ENCODE measurements around the gene ABLIM3.

The ABLIM3 gene

DNA sequence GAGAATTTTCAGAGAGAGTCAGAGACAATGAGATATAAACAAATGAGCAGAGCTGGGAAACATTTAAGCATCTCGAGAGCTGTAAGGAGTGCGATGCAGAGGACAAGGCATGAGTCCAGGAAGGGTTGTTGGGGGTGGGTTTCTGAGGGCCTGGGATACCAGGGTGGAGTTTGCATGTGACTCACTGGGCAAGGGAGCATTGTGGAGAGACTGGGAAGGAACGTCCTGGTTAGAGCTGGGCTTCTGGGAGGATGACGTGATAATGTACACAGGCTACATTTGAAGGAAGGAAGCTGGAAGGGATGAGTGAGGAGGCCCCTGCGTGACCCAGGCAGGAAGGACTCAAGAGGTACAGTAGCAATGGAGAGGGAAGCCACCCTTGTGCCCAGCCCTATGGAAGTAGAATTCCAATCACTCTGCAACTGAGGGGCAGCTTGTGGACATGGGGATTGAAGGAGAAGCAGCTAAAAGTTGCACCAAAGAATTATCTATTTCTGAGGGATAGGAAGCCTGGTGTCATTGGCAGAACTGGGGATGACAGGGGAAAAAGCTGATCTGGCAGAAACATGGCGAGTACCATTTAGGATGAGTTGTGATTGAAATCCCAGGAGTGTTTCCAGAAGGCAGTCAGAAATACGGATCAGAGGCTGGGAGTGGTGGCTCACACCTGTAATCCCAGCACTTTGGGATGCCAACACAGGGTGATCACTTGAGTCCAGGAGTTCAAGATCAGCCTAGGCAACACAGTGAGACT, 71.1 kb downstream of the ABLIM3 start:
- Histone ChIP-seq H3K4me3 (ENCODE audit: insufficient read length, low read depth) (no peak overlapping the region), H3K27me3 (ENCODE audit: insufficient read depth, insufficient read length) (peaks cover 2% of the 10 kb centered on the region), H3K9ac (ENCODE audit: insufficient read length, low read depth) (no peak overlapping the region), H3K4me1 (ENCODE audit: insufficient read depth, insufficient read length) (no peaks in the 10 kb centered on the region), H3K36me3 (ENCODE audit: insufficient read depth, insufficient read length, low read length) (no peaks in the 10 kb centered on the region), H3K9me3 (ENCODE audit: insufficient read depth, low read length) (no peaks in the 10 kb centered on the region)
- DNase-seq (ENCODE audit: low read depth, low spot score) = no peak
- no peak for TF ChIP-seq ZNF274 (IDR thresholded peaks at IDR 0.05; ENCODE audit: low read depth, low read length)

DNA sequence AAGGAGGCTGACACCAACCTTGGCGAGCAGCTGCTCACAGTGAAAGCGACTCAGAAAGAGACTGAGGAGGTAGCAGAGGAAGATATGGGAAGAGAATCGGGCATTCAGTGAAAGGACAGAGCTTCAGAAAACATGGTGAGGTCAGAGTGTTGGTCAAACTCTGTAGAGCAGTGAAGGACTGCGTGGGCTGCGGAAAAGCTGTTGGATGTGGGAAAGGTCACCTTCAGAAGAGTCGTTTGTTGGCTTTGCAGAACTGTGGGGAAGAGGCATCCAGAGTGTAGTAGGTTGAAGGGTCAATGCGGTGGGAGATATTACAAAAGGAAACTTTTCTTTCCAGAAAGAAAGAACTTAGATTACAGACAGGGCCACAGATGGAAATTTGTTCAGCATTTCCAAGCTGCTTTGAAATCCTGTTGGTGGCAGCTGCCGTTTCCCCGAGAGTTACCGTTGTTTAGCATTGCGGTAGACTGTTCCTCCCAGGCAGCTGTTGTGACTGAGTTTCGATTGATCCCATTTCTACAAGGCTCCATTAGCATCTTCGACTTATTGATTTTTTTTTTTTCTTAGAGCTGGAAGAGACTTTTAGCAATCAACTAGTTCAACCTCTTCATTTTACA, 72.1 kb downstream of the ABLIM3 start:
- H3K4me1 ChIP-seq (ENCODE audit: insufficient read depth, insufficient read length) = no peaks in the 10 kb centered on the region
- no peak for TF ChIP-seq YY1 (IDR thresholded peaks at IDR 0.05; ENCODE audit: insufficient read depth, insufficient read length)
- TF ChIP-seq SUZ12 (IDR thresholded peaks at IDR 0.05; ENCODE audit: extremely low read depth, insufficient read depth, insufficient read length) = no peak
- TF ChIP-seq ZNF274 (IDR thresholded peaks at IDR 0.05; ENCODE audit: low read depth, low read length) = no peak
- no peak overlapping the region for H3K4me3 ChIP-seq (ENCODE audit: insufficient read length, low read depth)
- H3K36me3 ChIP-seq (ENCODE audit: insufficient read depth, insufficient read length, low read length) = no peaks in the 10 kb centered on the region
- H3K9me3 ChIP-seq (ENCODE audit: insufficient read depth, low read length) = no peaks in the 10 kb centered on the region
- H3K27me3 ChIP-seq (ENCODE audit: insufficient read depth, insufficient read length) = peaks cover 2% of the 10 kb centered on the region
- H3K9ac ChIP-seq (ENCODE audit: insufficient read length, low read depth) = no peak overlapping the region
- no peak for DNase-seq (ENCODE audit: low read depth, low spot score)

DNA sequence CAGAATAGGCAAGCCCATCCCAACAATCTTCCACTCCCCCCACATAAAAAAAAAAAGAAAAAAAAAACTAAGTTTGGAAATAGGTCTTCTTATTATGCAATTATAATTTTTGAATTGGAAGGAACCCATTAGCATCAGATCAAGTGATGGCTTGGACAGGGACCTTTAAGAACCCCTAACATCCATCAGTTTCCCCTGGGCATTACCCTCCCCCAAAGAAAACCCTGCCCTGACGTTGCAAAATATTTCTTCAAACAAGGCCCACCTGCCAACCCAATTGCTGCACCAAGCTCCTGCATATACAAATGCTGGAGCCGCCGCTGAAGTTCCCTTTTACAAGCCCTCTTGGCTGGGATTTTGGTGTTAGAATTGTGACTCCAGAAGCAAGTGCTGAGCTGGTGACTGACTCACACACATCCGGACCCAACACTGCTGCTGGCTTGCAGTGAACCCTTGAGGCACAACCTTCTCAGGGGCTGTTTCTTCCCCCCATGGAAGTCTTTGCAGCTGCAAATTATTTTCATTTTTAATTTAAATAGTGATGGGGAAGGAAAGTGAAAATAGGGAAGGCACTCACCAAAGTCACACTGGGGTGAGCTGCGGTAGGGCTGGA, 74.3 kb downstream of the ABLIM3 start:
- H3K4me1 ChIP-seq (ENCODE audit: insufficient read depth, insufficient read length) = no peaks in the 10 kb centered on the region
- no peaks in the 10 kb centered on the region for H3K9me3 ChIP-seq (ENCODE audit: insufficient read depth, low read length)
- TF ChIP-seq SUZ12 (IDR thresholded peaks at IDR 0.05; ENCODE audit: extremely low read depth, insufficient read depth, insufficient read length) (no peak), ZNF274 (IDR thresholded peaks at IDR 0.05; ENCODE audit: low read depth, low read length) (no peak), YY1 (IDR thresholded peaks at IDR 0.05; ENCODE audit: insufficient read depth, insufficient read length) (no peak)
- no peaks in the 10 kb centered on the region for H3K36me3 ChIP-seq (ENCODE audit: insufficient read depth, insufficient read length, low read length)
- H3K4me3 ChIP-seq (ENCODE audit: insufficient read length, low read depth) = no peak overlapping the region
- no peak overlapping the region for H3K9ac ChIP-seq (ENCODE audit: insufficient read length, low read depth)
- no peak for DNase-seq (ENCODE audit: low read depth, low spot score)
- peaks cover 2% of the 10 kb centered on the region for H3K27me3 ChIP-seq (ENCODE audit: insufficient read depth, insufficient read length)

DNA sequence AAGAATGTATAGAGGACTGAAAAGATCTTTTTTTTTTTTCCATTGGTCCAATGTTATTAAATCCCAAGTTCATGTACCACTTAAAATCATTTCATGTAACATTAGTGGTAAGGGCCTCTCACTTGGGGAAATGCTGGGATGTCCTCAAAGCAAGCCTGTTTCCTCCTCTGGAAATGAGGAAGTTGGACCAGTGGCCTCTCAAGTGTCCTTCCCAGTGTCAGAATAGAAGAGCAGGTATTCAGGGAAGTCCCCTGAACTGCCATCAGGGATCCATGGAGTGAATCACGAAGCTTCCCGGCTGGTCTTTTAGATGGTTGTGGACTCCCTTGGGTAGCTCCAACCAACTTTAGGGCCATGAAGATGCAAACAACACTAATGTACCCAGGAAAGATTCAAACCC, 75.2 kb downstream of the ABLIM3 start:
- no peak overlapping the region for H3K9ac ChIP-seq (ENCODE audit: insufficient read length, low read depth)
- no peaks in the 10 kb centered on the region for H3K4me1 ChIP-seq (ENCODE audit: insufficient read depth, insufficient read length)
- no peaks in the 10 kb centered on the region for H3K9me3 ChIP-seq (ENCODE audit: insufficient read depth, low read length)
- H3K36me3 ChIP-seq (ENCODE audit: insufficient read depth, insufficient read length, low read length) = no peaks in the 10 kb centered on the region
- H3K4me3 ChIP-seq (ENCODE audit: insufficient read length, low read depth) = no peak overlapping the region
- DNase-seq (ENCODE audit: low read depth, low spot score) = no peak
- peaks cover 2% of the 10 kb centered on the region for H3K27me3 ChIP-seq (ENCODE audit: insufficient read depth, insufficient read length)
- TF ChIP-seq ZNF274 (IDR thresholded peaks at IDR 0.05; ENCODE audit: low read depth, low read length) (no peak), YY1 (IDR thresholded peaks at IDR 0.05; ENCODE audit: insufficient read depth, insufficient read length) (no peak), SUZ12 (IDR thresholded peaks at IDR 0.05; ENCODE audit: extremely low read depth, insufficient read depth, insufficient read length) (no peak)

DNA sequence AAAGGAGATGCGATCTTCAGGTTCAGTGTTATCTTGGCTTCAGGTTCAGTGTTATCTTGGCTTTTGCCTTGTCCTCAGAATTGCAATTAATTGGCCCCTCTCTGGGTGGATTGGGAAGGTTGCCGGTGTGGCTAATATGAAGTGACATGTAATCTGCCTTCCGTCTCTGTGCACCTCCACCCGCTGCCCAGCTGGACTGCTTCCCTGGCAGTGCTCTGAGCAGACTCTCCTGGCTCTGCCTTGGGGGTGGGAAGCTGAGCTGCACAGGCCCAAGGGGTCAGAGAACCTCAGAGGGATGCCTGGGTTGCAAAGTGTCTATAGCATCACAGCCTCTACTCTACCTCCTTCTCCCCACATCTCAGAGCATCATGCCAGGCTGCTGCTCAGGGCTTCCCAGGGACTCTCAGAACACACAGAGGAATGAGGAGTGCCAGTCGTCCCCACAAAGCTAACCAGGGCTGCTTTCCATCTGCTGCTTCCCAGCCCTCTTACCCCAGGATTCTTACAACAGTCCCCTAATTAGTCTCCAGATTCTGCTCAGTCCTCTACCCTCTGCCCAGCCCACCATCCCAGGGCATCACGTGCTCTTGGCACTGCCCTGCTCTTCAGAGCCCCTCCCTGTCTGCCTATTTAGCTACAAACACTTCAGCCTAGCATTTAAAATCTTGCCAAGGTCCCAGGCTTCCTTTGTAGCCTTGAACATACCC, 76.0 kb downstream of the ABLIM3 start:
- TF ChIP-seq YY1 (IDR thresholded peaks at IDR 0.05; ENCODE audit: insufficient read depth, insufficient read length) (no peak), SUZ12 (IDR thresholded peaks at IDR 0.05; ENCODE audit: extremely low read depth, insufficient read depth, insufficient read length) (no peak), ZNF274 (IDR thresholded peaks at IDR 0.05; ENCODE audit: low read depth, low read length) (no peak)
- no peak for DNase-seq (ENCODE audit: low read depth, low spot score)
- Histone ChIP-seq H3K4me3 (ENCODE audit: insufficient read length, low read depth) (no peak overlapping the region), H3K36me3 (ENCODE audit: insufficient read depth, insufficient read length, low read length) (no peaks in the 10 kb centered on the region), H3K27me3 (ENCODE audit: insufficient read depth, insufficient read length) (peaks cover 2% of the 10 kb centered on the region), H3K9ac (ENCODE audit: insufficient read length, low read depth) (no peak overlapping the region), H3K9me3 (ENCODE audit: insufficient read depth, low read length) (no peaks in the 10 kb centered on the region), H3K4me1 (ENCODE audit: insufficient read depth, insufficient read length) (no peaks in the 10 kb centered on the region)

DNA sequence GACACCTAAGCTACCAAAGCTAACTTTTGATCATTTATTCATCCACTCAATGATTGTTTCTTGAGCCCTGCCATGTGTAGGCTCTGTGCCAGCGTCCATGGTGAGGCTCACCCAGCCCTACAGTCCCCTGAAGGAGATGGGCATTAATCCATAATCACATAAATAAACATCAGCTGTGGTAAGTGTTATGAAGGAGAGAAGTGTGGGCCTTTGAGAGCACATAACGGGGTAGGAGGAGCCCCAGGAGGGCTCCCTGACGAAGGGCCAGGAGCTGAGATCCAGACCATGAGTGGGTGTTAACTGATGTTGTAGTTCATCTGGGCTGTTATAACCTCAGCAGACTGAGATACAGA, 76.5 kb downstream of the ABLIM3 start:
- Histone ChIP-seq H3K4me3 (ENCODE audit: insufficient read length, low read depth) (no peak overlapping the region), H3K4me1 (ENCODE audit: insufficient read depth, insufficient read length) (no peaks in the 10 kb centered on the region), H3K9ac (ENCODE audit: insufficient read length, low read depth) (no peak overlapping the region), H3K36me3 (ENCODE audit: insufficient read depth, insufficient read length, low read length) (no peaks in the 10 kb centered on the region), H3K27me3 (ENCODE audit: insufficient read depth, insufficient read length) (peaks cover 2% of the 10 kb centered on the region), H3K9me3 (ENCODE audit: insufficient read depth, low read length) (no peaks in the 10 kb centered on the region)
- no peak for DNase-seq (ENCODE audit: low read depth, low spot score)
- TF ChIP-seq ZNF274 (IDR thresholded peaks at IDR 0.05; ENCODE audit: low read depth, low read length) (no peak), SUZ12 (IDR thresholded peaks at IDR 0.05; ENCODE audit: extremely low read depth, insufficient read depth, insufficient read length) (no peak), YY1 (IDR thresholded peaks at IDR 0.05; ENCODE audit: insufficient read depth, insufficient read length) (no peak)

DNA sequence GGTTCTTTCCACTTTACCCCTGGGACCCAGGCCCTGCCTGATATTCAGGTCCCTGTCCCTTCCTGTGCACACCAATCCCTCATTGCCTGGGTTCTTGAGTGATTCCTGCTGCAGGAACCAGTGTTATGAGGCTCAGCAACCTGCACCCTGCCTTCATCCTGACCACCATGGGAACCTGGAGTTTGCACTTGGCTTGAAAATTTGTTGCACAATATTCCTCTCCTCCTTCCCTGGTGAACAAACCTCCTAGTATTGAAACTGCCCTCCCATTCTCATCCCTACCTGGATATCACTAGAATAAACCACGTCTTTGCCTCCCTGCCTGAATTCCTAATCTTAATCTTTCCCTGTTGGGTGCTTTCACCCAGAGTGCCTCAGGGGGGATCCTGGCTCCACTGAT, 78.3 kb downstream of the ABLIM3 start:
- Histone ChIP-seq H3K4me1 (ENCODE audit: insufficient read depth, insufficient read length) (no peaks in the 10 kb centered on the region), H3K27me3 (ENCODE audit: insufficient read depth, insufficient read length) (peaks cover under 1% of the 10 kb centered on the region), H3K9me3 (ENCODE audit: insufficient read depth, low read length) (no peaks in the 10 kb centered on the region), H3K9ac (ENCODE audit: insufficient read length, low read depth) (no peak overlapping the region), H3K36me3 (ENCODE audit: insufficient read depth, insufficient read length, low read length) (no peaks in the 10 kb centered on the region), H3K4me3 (ENCODE audit: insufficient read length, low read depth) (no peak overlapping the region)
- DNase-seq (ENCODE audit: low read depth, low spot score) = no peak
- no peak for TF ChIP-seq ZNF274 (IDR thresholded peaks at IDR 0.05; ENCODE audit: low read depth, low read length)
- no peak for TF ChIP-seq YY1 (IDR thresholded peaks at IDR 0.05; ENCODE audit: insufficient read depth, insufficient read length)
- no peak for TF ChIP-seq SUZ12 (IDR thresholded peaks at IDR 0.05; ENCODE audit: extremely low read depth, insufficient read depth, insufficient read length)
